Measurements from ENCODE around the gene MECP2.
A peak's percentile ranks its signal among the peaks of the same experiment; 100 is the strongest.

MECP2 gene

DNA sequence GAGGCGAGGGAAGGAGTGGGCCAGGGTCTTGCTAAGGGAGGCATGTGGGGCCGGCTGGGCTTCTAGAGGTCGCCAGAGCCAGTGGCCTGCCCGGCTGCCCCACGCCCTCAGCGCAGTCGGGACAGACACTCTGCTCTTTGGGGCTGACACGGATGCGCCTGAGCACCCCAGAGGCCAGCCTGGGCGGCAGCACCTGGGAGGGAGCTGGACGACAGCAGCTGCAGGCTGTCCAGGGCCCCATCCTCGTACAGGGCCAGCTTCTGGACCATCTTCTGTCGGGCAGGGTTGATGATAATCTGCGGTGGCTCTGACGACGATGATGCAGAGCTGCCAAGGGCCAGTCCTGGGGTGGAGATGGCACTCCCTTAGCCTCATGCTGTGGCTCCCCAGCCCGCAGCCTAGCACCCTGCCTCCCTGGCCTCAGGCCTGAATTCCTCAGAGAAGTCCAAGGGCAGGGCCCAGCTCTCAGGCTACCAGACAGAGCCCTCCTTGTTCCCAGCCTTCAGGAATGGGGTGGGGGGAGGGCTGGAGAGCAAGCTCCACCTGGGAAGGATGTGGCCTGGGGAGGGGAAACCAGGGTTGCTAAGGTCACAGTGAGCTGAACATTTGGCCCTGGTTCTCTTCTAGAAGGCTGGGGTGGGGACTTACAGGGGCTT, 85.1 kb downstream of the MECP2 start:
- Histone ChIP-seq H3K4me1 (ENCODE audit: insufficient read depth, poor library complexity, severe bottlenecking) (peaks cover 8% of the 10 kb centered on the region), H3K9me3 (ENCODE audit: severe bottlenecking) (no peaks in the 10 kb centered on the region), H3K36me3 (ENCODE audit: low read depth) (peaks cover 58% of the 10 kb centered on the region), H3K27me3 (ENCODE audit: insufficient read depth, poor library complexity, severe bottlenecking) (no peaks in the 10 kb centered on the region), H3K27ac (ENCODE audit: poor library complexity, severe bottlenecking) (no peak overlapping the region), H3K4me3 (ENCODE audit: severe bottlenecking) (no peak overlapping the region)
- DNase-seq (ENCODE audit: low spot score) = no peak
- ATAC-seq (ENCODE audit: low read depth) = no peak
- TF ChIP-seq, protein P1, sequence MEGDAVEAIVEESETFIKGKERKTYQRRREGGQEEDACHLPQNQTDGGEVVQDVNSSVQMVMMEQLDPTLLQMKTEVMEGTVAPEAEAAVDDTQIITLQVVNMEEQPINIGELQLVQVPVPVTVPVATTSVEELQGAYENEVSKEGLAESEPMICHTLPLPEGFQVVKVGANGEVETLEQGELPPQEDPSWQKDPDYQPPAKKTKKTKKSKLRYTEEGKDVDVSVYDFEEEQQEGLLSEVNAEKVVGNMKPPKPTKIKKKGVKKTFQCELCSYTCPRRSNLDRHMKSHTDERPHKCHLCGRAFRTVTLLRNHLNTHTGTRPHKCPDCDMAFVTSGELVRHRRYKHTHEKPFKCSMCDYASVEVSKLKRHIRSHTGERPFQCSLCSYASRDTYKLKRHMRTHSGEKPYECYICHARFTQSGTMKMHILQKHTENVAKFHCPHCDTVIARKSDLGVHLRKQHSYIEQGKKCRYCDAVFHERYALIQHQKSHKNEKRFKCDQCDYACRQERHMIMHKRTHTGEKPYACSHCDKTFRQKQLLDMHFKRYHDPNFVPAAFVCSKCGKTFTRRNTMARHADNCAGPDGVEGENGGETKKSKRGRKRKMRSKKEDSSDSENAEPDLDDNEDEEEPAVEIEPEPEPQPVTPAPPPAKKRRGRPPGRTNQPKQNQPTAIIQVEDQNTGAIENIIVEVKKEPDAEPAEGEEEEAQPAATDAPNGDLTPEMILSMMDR (IDR thresholded peaks at IDR 0.05; ENCODE audit: poor library complexity, severe bottlenecking) = no peak

DNA sequence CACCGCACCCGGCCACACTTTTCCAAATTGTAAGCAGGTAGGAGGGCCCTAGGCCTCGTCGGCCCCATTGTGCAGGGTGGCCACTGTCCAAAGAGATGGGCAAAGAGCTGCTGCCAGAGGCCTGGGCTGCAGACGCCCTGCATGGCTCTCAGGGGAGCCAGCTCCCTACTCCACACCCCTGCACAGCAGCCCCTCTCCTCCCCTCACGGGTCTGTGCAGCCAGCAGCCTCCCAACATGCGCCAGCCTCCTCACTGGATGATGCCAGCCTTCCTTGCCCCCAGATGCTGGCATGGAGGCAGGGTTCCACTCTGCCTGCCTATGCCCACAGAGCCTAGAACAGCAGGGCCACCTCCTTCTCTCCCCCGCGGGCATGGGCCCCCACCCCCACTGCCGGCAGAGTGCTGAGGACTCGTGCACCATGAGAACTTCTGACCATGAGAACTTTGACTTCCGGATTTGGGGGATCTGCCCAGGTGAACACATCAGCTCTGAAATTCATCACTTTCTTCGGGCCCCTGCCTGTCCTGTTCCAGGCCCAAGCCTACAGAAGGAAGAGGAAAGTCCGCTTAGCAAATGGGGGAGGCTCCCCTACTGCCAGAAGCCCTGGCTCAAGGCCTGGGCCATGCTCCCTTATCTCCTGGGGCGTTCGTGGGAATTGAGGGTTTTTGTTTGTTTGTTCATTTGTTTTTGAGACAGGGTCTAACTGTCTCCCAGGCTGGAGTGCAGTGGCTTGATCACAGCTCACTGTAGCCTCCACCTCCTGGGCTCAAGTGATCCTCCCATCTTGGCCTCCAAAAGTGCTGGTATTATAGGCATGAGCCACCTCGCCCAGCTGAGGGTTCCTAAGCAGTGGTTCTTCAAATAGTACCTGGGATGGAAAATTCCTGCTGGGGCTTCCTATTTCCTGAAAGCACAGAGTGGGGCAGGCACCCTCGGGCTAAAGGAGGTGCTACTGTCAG, 85.9 kb downstream of the MECP2 start:
- Histone ChIP-seq H3K36me3 (ENCODE audit: low read depth) (peaks cover 50% of the 10 kb centered on the region), H3K27ac (ENCODE audit: poor library complexity, severe bottlenecking) (no peak overlapping the region), H3K4me1 (ENCODE audit: insufficient read depth, poor library complexity, severe bottlenecking) (peaks cover 8% of the 10 kb centered on the region), H3K27me3 (ENCODE audit: insufficient read depth, poor library complexity, severe bottlenecking) (no peaks in the 10 kb centered on the region), H3K4me3 (ENCODE audit: severe bottlenecking) (no peak overlapping the region), H3K9me3 (ENCODE audit: severe bottlenecking) (no peaks in the 10 kb centered on the region)
- DNase-seq (ENCODE audit: low spot score) (no peak), ATAC-seq (ENCODE audit: low read depth) (no peak)
- TF ChIP-seq, protein P1 (IDR thresholded peaks at IDR 0.05; ENCODE audit: poor library complexity, severe bottlenecking) = no peak

DNA sequence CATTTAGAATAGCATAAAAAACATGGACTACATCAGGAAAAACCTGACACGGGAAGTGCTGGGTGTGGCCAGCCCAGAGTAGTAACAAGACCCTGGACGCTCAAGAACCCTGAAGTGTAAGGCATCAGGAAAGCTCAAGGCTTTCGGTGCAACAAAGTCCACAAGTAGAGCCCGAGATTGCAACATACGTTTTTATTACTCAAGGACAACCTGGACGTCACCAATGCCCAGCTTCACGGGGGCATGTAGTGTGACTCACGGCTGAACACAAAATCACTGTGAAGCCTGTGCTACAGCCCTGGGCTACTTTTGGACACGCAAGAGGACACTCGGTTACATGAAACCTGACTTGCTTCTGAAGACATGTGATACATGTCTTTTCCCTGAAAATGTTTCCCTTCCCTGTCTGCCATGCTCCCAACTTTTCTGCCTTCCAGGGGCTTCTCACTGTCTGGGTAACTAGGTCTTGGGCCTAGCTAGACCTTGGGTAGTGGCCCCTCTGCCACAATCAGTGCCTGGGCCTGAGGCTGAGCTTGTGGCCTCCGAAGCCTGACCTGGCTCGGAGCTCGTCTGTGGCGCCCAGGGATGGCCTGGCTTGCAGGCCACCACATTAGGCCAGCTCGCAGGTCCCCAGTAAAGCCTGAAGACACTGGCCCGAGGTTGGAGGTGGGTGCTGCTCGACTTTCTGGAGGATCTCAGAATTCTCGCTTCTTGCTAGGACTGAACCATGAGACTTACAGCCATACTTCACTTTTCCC, 87.0 kb downstream of the MECP2 start:
- no peaks in the 10 kb centered on the region for H3K27me3 ChIP-seq (ENCODE audit: insufficient read depth, poor library complexity, severe bottlenecking)
- no peaks in the 10 kb centered on the region for H3K9me3 ChIP-seq (ENCODE audit: severe bottlenecking)
- H3K27ac ChIP-seq (ENCODE audit: poor library complexity, severe bottlenecking) = peak overlapping the region; percentile 14
- H3K4me3 ChIP-seq (ENCODE audit: severe bottlenecking) = no peak overlapping the region
- H3K36me3 ChIP-seq (ENCODE audit: low read depth) = peaks cover 43% of the 10 kb centered on the region
- peak; percentile 60 for ATAC-seq (ENCODE audit: low read depth)
- TF ChIP-seq, protein P1 (IDR thresholded peaks at IDR 0.05; ENCODE audit: poor library complexity, severe bottlenecking) = no peak
- peaks cover 8% of the 10 kb centered on the region for H3K4me1 ChIP-seq (ENCODE audit: insufficient read depth, poor library complexity, severe bottlenecking)
- DNase-seq (ENCODE audit: low spot score) = no peak

DNA sequence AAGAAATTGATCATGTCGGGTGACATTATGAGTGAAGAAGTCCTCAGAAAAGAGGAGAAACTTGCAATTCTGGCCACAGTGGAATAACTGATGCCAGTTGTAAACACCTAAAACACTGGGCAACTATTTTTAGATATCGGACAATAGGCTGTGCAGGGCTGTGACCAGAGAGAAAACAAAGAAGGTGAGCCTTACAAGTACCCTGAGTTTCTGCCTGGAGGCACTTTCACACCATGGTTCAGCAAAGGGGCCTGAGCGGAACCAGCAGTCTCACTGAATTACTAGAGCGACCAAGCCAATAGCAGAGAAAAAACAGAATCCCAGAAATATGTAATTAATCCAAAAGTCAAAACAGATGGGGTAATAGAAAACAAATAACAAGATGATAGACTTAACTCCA, 89.0 kb downstream of the MECP2 start:
- TF ChIP-seq, protein P1 (IDR thresholded peaks at IDR 0.05; ENCODE audit: poor library complexity, severe bottlenecking) = no peak
- H3K9me3 ChIP-seq (ENCODE audit: severe bottlenecking) = no peaks in the 10 kb centered on the region
- ATAC-seq (ENCODE audit: low read depth) (no peak), DNase-seq (ENCODE audit: low spot score) (no peak)
- H3K4me3 ChIP-seq (ENCODE audit: severe bottlenecking) = no peak overlapping the region
- H3K27me3 ChIP-seq (ENCODE audit: insufficient read depth, poor library complexity, severe bottlenecking) = no peaks in the 10 kb centered on the region
- peaks cover 31% of the 10 kb centered on the region for H3K36me3 ChIP-seq (ENCODE audit: low read depth)
- H3K4me1 ChIP-seq (ENCODE audit: insufficient read depth, poor library complexity, severe bottlenecking) = peaks cover 8% of the 10 kb centered on the region
- no peak overlapping the region for H3K27ac ChIP-seq (ENCODE audit: poor library complexity, severe bottlenecking)

All from RWPE2 (cell line).